H1 (cell line): ENCODE measurements around the gene CADM2. TPM values are rescaled to one million over a fixed set of nuclear protein-coding genes. Genes with fewer than 3 reads are reported as not detected.

Experiments
- CTCF ChIA-PET: fragments of 300-600 bp; sonication (Branson Sonifier 250); formaldehyde crosslinking; loops from one replicate; lab custom pipeline; 2021; ENCODE audit not compliant: partially characterized antibody; lab: Charles Lee
- POLR2A ChIA-PET: fragments of 300-600 bp; sonication (Branson Sonifier 250); formaldehyde crosslinking; loops from one replicate; lab custom pipeline; 2021; ENCODE audit warnings: inconsistent platforms; ENCODE audit not compliant: partially characterized antibody; lab: Charles Lee
- DNase-seq, 2 experiments: peaks; one replicate each; pipeline versions ENCODE4 v3.0.0 to v3.0.0-alpha.2; 2010 to 2022; ENCODE audit warnings: low spot score in 2 of 2, low read depth in 1 of 2, mixed read lengths in 1 of 2
- FAIRE-seq: peaks from 2 replicates; lab custom pipeline; 2011; peaks lifted over from hg19 to GRCh38; lab: Jason Lieb, UNC
- H2AFZ ChIP-seq: 2 replicates; pipeline ENCODE4 v1.8.1; 2012; ENCODE audit warnings: low read length, inconsistent platforms
- H2AK5ac ChIP-seq: 2 replicates; pipeline ENCODE4 v1.6.1; 2013; ENCODE audit warnings: low read depth, low read length
- H2BK120ac ChIP-seq: replicated peaks from 2 replicates; pipeline ENCODE3; 2013; ENCODE audit warnings: low read depth, low read length, inconsistent platforms
- H2BK12ac ChIP-seq: 2 replicates; pipeline ENCODE4 v1.6.1; 2013; ENCODE audit warnings: low read depth, low read length
- H2BK15ac ChIP-seq: 2 replicates; pipeline ENCODE4 v1.6.1; 2013; ENCODE audit warnings: low read length
- H2BK20ac ChIP-seq: 2 replicates; pipeline ENCODE4 v1.6.1; 2013; ENCODE audit warnings: low read length
- H2BK5ac ChIP-seq: 2 replicates; pipeline ENCODE4 v1.6.1; 2013; ENCODE audit warnings: low read depth, low read length
- H3K14ac ChIP-seq: 2 replicates; pipeline ENCODE4 v1.6.1; 2013; ENCODE audit warnings: inconsistent platforms; ENCODE audit not compliant: insufficient read length
- H3K18ac ChIP-seq: 2 replicates; pipeline ENCODE4 v1.6.1; 2013; ENCODE audit warnings: low read length; ENCODE audit errors: extremely low read depth
- H3K23ac ChIP-seq: 2 replicates; pipeline ENCODE4 v1.6.1; 2013; ENCODE audit warnings: inconsistent platforms; ENCODE audit not compliant: insufficient read length
- H3K23me2 ChIP-seq: 2 replicates; pipeline ENCODE4 v1.6.1; 2013; ENCODE audit warnings: low read depth, low read length
- H3K27ac ChIP-seq: 2 replicates; pipeline ENCODE4 v1.6.1; 2011; ENCODE audit warnings: low read depth, low read length, inconsistent platforms
- H3K27me3 ChIP-seq, 4 experiments: replicated peaks in 1 of 4; 1 replicate in 1 of 4; 2 replicates in 3 of 4; pipeline versions ENCODE4 v1.6.1 to v1.8.1; 2011 to 2013; ENCODE audit warnings: low read length in 3 of 4, mild to moderate bottlenecking in 3 of 4, inconsistent platforms in 2 of 4, mixed read lengths in 2 of 4, moderate library complexity in 1 of 4; ENCODE audit not compliant: control insufficient read depth in 3 of 4, insufficient read depth in 3 of 4; ENCODE audit errors: extremely low read depth in 1 of 4
- H3K36me3 ChIP-seq, 4 experiments: 2 replicates each; pipeline versions ENCODE4 v1.6.1 to v1.8.1; 2011 to 2013; ENCODE audit warnings: mild to moderate bottlenecking in 4 of 4, low read length in 3 of 4, moderate library complexity in 2 of 4, control low read depth in 1 of 4, inconsistent platforms in 1 of 4; ENCODE audit not compliant: insufficient read depth in 4 of 4, control insufficient read depth in 2 of 4
- H3K4ac ChIP-seq: replicated peaks from 2 replicates; pipeline ENCODE3; 2013; ENCODE audit warnings: low read length, low read depth, mixed read lengths, inconsistent platforms; ENCODE audit not compliant: insufficient read length
- H3K4me1 ChIP-seq, 4 experiments: replicated peaks in 1 of 4; 1 replicate in 1 of 4; 2 replicates in 3 of 4; pipeline versions ENCODE4 v1.6.1 to v1.8.1; 2011 to 2013; ENCODE audit warnings: low read length in 3 of 4, inconsistent platforms in 2 of 4, mixed read lengths in 1 of 4; ENCODE audit not compliant: insufficient read depth in 4 of 4, control insufficient read depth in 3 of 4
- H3K4me2 ChIP-seq, 2 experiments: 2 replicates each; pipeline versions ENCODE4 v1.6.1 to v1.8.1; 2011 to 2013; ENCODE audit warnings: low read depth in 2 of 2, low read length in 2 of 2, control low read depth in 1 of 2, inconsistent platforms in 1 of 2, mild to moderate bottlenecking in 1 of 2; ENCODE audit not compliant: insufficient read depth in 1 of 2
- H3K4me3 ChIP-seq, 4 experiments: fragments of 200-600, 300-600 bp in 1 of 4; sonication (generic), shearing (Covaris generic), sonication (Bioruptor Twin) in 1 of 4; 2 replicates each; pipeline versions ENCODE4 v1.5.1 to v1.8.1; 2011 to 2016; ENCODE audit warnings: low read length in 4 of 4, low read depth in 3 of 4, control low read depth in 2 of 4, inconsistent platforms in 2 of 4, mild to moderate bottlenecking in 2 of 4, mixed read lengths in 1 of 4, moderate library complexity in 1 of 4; ENCODE audit not compliant: insufficient read depth in 2 of 4; ENCODE audit errors: extremely low read depth in 1 of 4
- H3K56ac ChIP-seq: replicated peaks from 2 replicates; pipeline ENCODE3; 2013; ENCODE audit warnings: low read depth, mild to moderate bottlenecking, mixed read lengths, low read length, inconsistent platforms; ENCODE audit not compliant: insufficient read length
- H3K79me1 ChIP-seq: 2 replicates; pipeline ENCODE4 v1.6.1; 2013; ENCODE audit warnings: low read depth, low read length, control low read depth
- H3K79me2 ChIP-seq, 2 experiments: 2 replicates each; pipeline versions ENCODE4 v1.6.1 to v1.8.1; 2012 to 2013; ENCODE audit warnings: low read length in 2 of 2, mild to moderate bottlenecking in 2 of 2, inconsistent platforms in 1 of 2; ENCODE audit not compliant: insufficient read depth in 2 of 2, control insufficient read depth in 1 of 2
- H3K9ac ChIP-seq, 4 experiments: replicated peaks in 1 of 4; 1 replicate in 1 of 4; 2 replicates in 3 of 4; pipeline versions ENCODE4 v1.6.1 to v1.8.1; 2011 to 2013; ENCODE audit warnings: low read depth in 3 of 4, low read length in 3 of 4, control low read depth in 2 of 4, mild to moderate bottlenecking in 2 of 4, moderate library complexity in 2 of 4, inconsistent platforms in 1 of 4; ENCODE audit errors: extremely low read depth in 1 of 4
- H3K9me3 ChIP-seq, 2 experiments: 2 replicates each; pipeline versions ENCODE4 v1.6.1 to v1.8.1; 2012 to 2013; ENCODE audit warnings: mild to moderate bottlenecking in 2 of 2, moderate library complexity in 2 of 2, control low read depth in 1 of 2, inconsistent platforms in 1 of 2, low read depth in 1 of 2, low read length in 1 of 2, mixed read lengths in 1 of 2; ENCODE audit not compliant: insufficient read depth in 2 of 2
- H4K20me1 ChIP-seq, 2 experiments: replicated peaks in 1 of 2; 2 replicates each; pipeline versions ENCODE3 to v1.8.1; 2011 to 2013; ENCODE audit warnings: inconsistent platforms in 2 of 2, low read length in 2 of 2, mild to moderate bottlenecking in 1 of 2; ENCODE audit not compliant: insufficient read depth in 2 of 2, control insufficient read depth in 1 of 2
- H4K5ac ChIP-seq: 2 replicates; pipeline ENCODE4 v1.6.1; 2013; ENCODE audit warnings: low read length, low read depth, mixed read lengths, inconsistent platforms; ENCODE audit not compliant: insufficient read length
- H4K8ac ChIP-seq: 2 replicates; pipeline ENCODE4 v1.8.0; 2013; ENCODE audit warnings: mild to moderate bottlenecking, moderate library complexity, low read length, inconsistent platforms; ENCODE audit not compliant: insufficient read depth; ENCODE audit errors: extremely low read depth
- H4K91ac ChIP-seq: replicated peaks from 2 replicates; pipeline ENCODE3; 2013; ENCODE audit warnings: low read length, mixed read lengths, inconsistent platforms; ENCODE audit not compliant: insufficient read length
- HDAC6 ChIP-seq: IDR thresholded peaks from one replicate; pipeline ENCODE4 v1.7.1; 2012; ENCODE audit warnings: low read depth, mild to moderate bottlenecking, inconsistent platforms, low read length, moderate library complexity
- JUN ChIP-seq: IDR thresholded peaks from 2 replicates; pipeline ENCODE4 v1.6.1; 2011; ENCODE audit warnings: low read depth, mild to moderate bottlenecking, improper control_type of control experiment, low read length
- RBBP5 ChIP-seq: IDR thresholded peaks from 2 replicates; pipeline ENCODE4 v1.7.1; 2012; ENCODE audit warnings: low read depth, mild to moderate bottlenecking, inconsistent platforms, low read length, moderate library complexity, borderline replicate concordance
- SIN3A ChIP-seq, 2 experiments: IDR thresholded peaks in 1 of 2; conservative IDR thresholded peaks in 1 of 2; 2 replicates each; pipeline ENCODE4 v1.6.1; 2011 to 2012; ENCODE audit warnings: low read length in 2 of 2, improper control_type of control experiment in 1 of 2, low read depth in 1 of 2, mild to moderate bottlenecking in 1 of 2
- SIRT6 ChIP-seq: IDR thresholded peaks from one replicate; pipeline ENCODE4 v1.7.1; 2012; ENCODE audit warnings: low read length, inconsistent platforms
- SUZ12 ChIP-seq: fragments of 200-600 bp; sonication (generic); IDR thresholded peaks from 2 replicates; pipeline ENCODE4 v1.6.1; 2012; ENCODE audit warnings: mild to moderate bottlenecking, inconsistent platforms, low read length, moderate library complexity, mixed read lengths
- TAF7 ChIP-seq: optimal IDR thresholded peaks from 2 replicates; pipeline ENCODE3; 2011; ENCODE audit warnings: low read depth, mild to moderate bottlenecking, inconsistent platforms, low read length, moderate library complexity, borderline replicate concordance
- ZNF274 ChIP-seq: IDR thresholded peaks from 2 replicates; pipeline ENCODE4 v1.7.0; 2012; ENCODE audit warnings: low read length, borderline replicate concordance; ENCODE audit errors: extremely low read depth
- WGBS, 2 experiments: shearing (Covaris generic) in 1 of 2; methylation state at CpG; one replicate each; pipeline versions ENCODE4 v1.1.6 to v1.1.7; 2013 to 2015; ENCODE audit warnings: low lambda C conversion rate in 2 of 2, mixed read lengths in 2 of 2, inconsistent platforms in 1 of 2, low coverage in 1 of 2, missing lambda C conversion rate in 1 of 2; ENCODE audit not compliant: insufficient replicate concordance in 2 of 2, insufficient coverage in 1 of 2, insufficient read length in 1 of 2; ENCODE audit errors: extremely low coverage in 1 of 2, missing lambda C conversion rate in 1 of 2; 5-methylcytosine and 5-hydroxymethylcytosine counted together
- polyA plus RNA-seq, 7 experiments: library from polyadenylated mRNA; depleted of rRNA in 3 of 7; stranded (reverse) in 5 of 7; unstranded in 2 of 7; fragments of >200 nt in 5 of 7; fragments of 200-250 nt in 2 of 7; gene quantifications; 1 replicate in 5 of 7; 2 replicates in 1 of 7; 4 replicates in 1 of 7; pipeline versions ENCODE4 v1.2.1 to v1.2.3, GENCODE V29; 2011 to 2013; ENCODE audit warnings: missing spikeins in 2 of 7, mixed read lengths in 2 of 7
- total RNA-seq: library from RNA; stranded (reverse); fragmentation: NEBNext Ultra II Directional; extraction: Animal tissue kit (Norgen Biotek cat#: 25700); gene quantifications from 2 replicates; pipeline ENCODE4 v1.2.1, GENCODE V29; 2021

The CADM2 gene
- total and polyA plus RNA-seq, 2 of the 8 experiments (the other 6 are each of a cell fraction or from before 2014, with no cell fraction given) = 14.9 to 20.9 TPM

GRCh38 chr3:85167576-85167975, 208.8 kb downstream of the CADM2 start:
- no peaks in the 10 kb centered on the region for H3K36me3 ChIP-seq
- no peak for FAIRE-seq
- no peaks in the 10 kb centered on the region for H3K27me3 ChIP-seq
- H3K9me3 ChIP-seq = no peaks in the 10 kb centered on the region
- no peak for DNase-seq
- H2AK5ac ChIP-seq = no peak overlapping the region
- H2BK15ac ChIP-seq = no peak overlapping the region
- ChIA-PET CTCF (no interaction called here), POLR2A (no interaction called here)
- H4K20me1 ChIP-seq = no peaks in the 10 kb centered on the region
- H3K18ac ChIP-seq = no peak overlapping the region
- TF ChIP-seq HDAC6 (no peak), SIRT6 (no peak), JUN (no peak), ZNF274 (no peak), SIN3A (conservative IDR thresholded peaks at IDR 0.05 in 1 of 2, IDR thresholded peaks at IDR 0.05 in 1 of 2; ENCODE audit: low read depth in 1 of 2, low read length in 2 of 2) (no peak), SUZ12 (no peak), RBBP5 (no peak), TAF7 (no peak)
- H3K79me1 ChIP-seq = no peaks in the 10 kb centered on the region
- H2AFZ ChIP-seq = no peak overlapping the region
- H3K4ac ChIP-seq = no peak overlapping the region
- no peak overlapping the region for H4K91ac ChIP-seq
- H3K4me1 ChIP-seq = peaks cover 0 to 3% (median 1%) of the 10 kb centered on the region in 4 experiments; a peak in 1 of 7 replicates
- no peak overlapping the region for H3K9ac ChIP-seq
- no peak overlapping the region for H3K4me3 ChIP-seq
- no peaks in the 10 kb centered on the region for H3K23me2 ChIP-seq
- no peak overlapping the region for H2BK12ac ChIP-seq
- H3K56ac ChIP-seq = no peak overlapping the region
- H3K79me2 ChIP-seq = no peaks in the 10 kb centered on the region
- H2BK120ac ChIP-seq = no peak overlapping the region
- H3K4me2 ChIP-seq = no peak overlapping the region
- H2BK5ac ChIP-seq = no peak overlapping the region
- no peak overlapping the region for H3K27ac ChIP-seq
- H4K5ac ChIP-seq = no peak overlapping the region
- 88 to 100% methylated on average over 1 of the region's 1 CpG for WGBS, 2 experiments
- H4K8ac ChIP-seq = no peak overlapping the region
- no peak overlapping the region for H3K23ac ChIP-seq
- no peak overlapping the region for H3K14ac ChIP-seq
- H2BK20ac ChIP-seq = no peak overlapping the region
